T-helper 1 cell treated with Interleukin-12 subunit alpha and Interleukin-12 subunit beta and Interleukin-4 antibody, amounts not matched to agents 30 μg/mL and 1 μg/mL, for 36 hours (primary cell): ENCODE results near the gene EXOC3.

Experiments used
- H3K27ac Mint-ChIP-seq: one replicate; pipeline ENCODE4 v1.8.0; 2021; ENCODE audit warnings: mild to moderate bottlenecking, mixed read lengths
- H3K27me3 Mint-ChIP-seq: one replicate; pipeline ENCODE4 v1.8.0; 2021; ENCODE audit warnings: low read depth, mixed read lengths
- H3K36me3 Mint-ChIP-seq: one replicate; pipeline ENCODE4 v1.8.0; 2021; ENCODE audit warnings: low read depth, mixed read lengths
- H3K4me1 Mint-ChIP-seq: one replicate; pipeline ENCODE4 v1.8.0; 2021; ENCODE audit warnings: low read depth, mixed read lengths
- H3K4me3 Mint-ChIP-seq: one replicate; pipeline ENCODE4 v1.8.0; 2021; ENCODE audit warnings: mild to moderate bottlenecking, moderate library complexity, mixed read lengths
- H3K9me3 Mint-ChIP-seq: one replicate; pipeline ENCODE4 v1.8.0; 2021; ENCODE audit warnings: mixed read lengths

The EXOC3 gene

DNA sequence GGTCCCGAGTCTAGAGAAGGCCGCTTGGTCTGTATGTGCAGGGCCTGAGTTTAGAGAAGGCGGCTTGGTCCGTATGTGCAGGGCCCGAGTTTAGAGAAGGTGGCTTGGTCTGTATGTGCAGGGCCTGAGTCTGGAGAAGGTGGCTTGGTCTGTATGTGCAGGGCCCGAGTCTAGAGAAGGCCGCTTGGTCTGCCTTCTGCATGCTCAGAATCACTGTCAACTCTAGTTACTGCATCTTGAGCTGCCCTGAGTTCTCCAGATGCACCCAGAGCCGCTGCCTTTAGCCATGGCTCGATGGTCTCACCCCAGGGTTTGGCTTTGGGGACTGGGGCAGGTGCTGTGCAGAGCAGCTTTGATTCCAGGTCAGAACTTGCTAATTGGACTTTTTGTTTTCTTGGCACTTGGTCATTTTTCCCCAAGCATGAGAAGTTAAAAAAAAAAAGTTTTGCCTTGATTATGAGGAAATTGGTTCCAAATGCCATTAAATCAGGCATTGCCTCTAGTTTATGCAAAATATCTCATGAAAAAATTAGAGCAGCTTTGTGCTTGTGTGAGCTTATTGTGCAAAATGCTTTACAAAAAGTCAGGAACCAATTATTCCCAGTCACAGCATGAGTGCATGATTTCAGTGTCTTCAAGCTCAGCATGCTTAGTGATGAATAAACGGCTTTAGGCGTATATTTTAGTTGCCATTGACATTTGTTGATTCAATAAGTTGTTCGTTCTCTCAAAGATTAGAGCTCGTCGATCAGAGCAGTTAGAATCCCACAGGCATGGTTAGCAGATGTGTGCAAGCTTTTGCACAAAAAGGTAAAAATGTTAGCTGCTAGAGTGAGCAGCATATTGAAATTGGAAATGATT lies 25.4 kb upstream of the EXOC3 start:
- peaks cover 5% of the 10 kb centered on the region for H3K4me1 Mint-ChIP-seq
- H3K4me3 Mint-ChIP-seq, result no peak overlapping the region
- H3K36me3 Mint-ChIP-seq, result no peaks in the 10 kb centered on the region
- no peaks in the 10 kb centered on the region for H3K9me3 Mint-ChIP-seq
- no peak overlapping the region for H3K27ac Mint-ChIP-seq
- H3K27me3 Mint-ChIP-seq, result no peaks in the 10 kb centered on the region

DNA sequence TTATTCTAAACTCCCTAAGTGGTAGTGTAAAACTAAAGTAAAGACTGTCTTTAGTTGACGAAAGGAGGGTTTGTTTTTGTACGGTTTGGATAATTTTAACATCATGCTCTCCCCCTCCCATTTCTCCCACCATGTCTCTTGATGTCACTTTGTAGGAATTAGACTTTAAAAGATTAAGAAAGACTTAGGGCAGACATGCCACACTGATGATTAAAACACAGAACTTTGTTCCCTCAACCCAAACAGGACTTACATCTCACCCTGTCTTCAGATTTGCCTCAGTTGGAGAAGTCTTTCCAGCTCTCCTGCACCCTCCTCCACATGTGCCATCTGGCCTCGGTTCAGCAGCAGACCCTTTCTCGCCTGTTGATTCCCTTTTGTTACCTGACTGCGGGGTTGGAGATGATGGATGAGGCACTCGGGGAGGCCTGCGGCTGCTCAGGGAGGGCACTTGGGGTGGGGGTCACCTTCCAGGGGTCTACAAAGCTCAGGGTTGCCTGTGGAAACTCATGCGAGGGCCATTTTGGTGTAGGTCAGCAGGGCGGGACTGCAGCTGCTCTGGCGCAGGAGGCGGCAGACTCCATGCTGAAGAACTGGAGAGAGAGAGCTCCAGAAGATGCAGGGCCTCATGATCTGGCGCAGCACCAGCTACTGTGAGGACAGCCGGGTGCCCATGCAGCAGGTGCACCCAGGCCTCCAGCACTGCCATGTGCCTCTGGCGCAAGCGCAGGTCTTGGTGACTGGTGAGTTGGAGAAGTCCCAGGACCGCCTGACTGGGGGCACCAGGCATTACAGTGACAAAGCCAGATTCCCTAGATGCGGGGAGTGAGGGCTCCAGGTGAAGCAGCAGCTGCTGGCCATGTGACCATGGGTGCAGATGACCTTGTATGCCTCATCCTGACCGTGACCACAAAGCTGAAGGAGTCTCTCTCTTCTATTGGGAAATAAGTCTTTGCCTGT lies 24.5 kb upstream of the EXOC3 start:
- Mint-ChIP-seq H3K27ac (no peak overlapping the region), H3K4me1 (peaks cover 10% of the 10 kb centered on the region), H3K27me3 (no peaks in the 10 kb centered on the region), H3K9me3 (no peaks in the 10 kb centered on the region), H3K36me3 (peaks cover 2% of the 10 kb centered on the region), H3K4me3 (no peak overlapping the region)

DNA sequence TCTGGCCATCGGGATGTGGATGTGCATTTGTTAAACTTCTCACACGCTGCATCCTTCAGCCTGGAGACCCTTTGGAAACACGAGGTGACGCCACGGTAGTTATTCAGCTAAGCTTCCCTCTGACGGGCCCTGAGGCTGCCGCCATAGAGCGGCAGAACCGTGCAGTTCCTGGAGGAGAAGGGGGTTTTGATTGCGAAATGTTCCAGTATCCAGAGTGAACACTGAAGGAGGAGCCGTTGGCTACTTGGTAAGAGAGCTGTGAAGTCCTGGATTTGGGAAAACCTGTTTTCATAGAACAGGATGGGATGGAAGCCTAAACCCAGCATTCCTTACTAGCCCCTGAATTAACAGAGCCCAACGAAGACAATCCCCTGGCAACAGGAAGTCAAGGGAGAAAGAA lies 23.0 kb upstream of the EXOC3 start:
- Mint-ChIP-seq H3K4me3 (no peak overlapping the region), H3K36me3 (peaks cover 3% of the 10 kb centered on the region), H3K27me3 (no peaks in the 10 kb centered on the region), H3K27ac (no peak overlapping the region), H3K4me1 (peaks cover 7% of the 10 kb centered on the region), H3K9me3 (no peaks in the 10 kb centered on the region)

DNA sequence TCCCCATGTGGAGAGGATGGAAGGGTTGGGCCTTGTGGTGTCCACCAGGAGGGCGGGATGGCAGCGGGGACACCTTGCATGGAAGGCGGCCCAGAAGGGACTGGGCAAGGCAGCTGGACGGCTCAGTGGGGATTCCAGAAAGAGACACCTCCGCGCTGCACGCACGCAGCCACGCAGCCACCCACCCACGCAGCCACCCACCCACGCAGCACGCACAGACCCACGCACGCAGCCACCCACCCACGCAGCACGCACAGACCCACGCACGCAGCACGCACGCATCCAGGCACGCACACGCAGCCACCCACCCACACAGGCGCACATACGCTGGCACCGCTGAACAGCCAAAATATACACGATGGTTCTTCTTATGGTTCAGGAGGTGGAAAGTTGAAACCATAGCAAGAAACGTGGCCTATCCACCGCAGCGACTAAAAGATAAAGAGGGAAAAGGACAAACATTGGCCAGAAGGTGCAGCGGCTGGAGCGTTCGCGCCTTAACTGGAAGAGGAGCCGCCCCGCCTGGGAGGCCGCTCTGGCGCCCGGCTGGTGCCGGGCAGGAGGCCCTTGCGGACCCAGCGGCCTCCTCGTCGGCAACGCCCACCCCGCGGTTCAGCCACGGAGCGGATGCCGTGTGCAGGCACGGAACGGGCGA lies 22.2 kb upstream of the EXOC3 start:
- no peaks in the 10 kb centered on the region for H3K9me3 Mint-ChIP-seq
- H3K4me1 Mint-ChIP-seq, result peaks cover 7% of the 10 kb centered on the region
- H3K4me3 Mint-ChIP-seq, result no peak overlapping the region
- H3K27ac Mint-ChIP-seq, result no peak overlapping the region
- H3K27me3 Mint-ChIP-seq, result no peaks in the 10 kb centered on the region
- peaks cover 3% of the 10 kb centered on the region for H3K36me3 Mint-ChIP-seq

DNA sequence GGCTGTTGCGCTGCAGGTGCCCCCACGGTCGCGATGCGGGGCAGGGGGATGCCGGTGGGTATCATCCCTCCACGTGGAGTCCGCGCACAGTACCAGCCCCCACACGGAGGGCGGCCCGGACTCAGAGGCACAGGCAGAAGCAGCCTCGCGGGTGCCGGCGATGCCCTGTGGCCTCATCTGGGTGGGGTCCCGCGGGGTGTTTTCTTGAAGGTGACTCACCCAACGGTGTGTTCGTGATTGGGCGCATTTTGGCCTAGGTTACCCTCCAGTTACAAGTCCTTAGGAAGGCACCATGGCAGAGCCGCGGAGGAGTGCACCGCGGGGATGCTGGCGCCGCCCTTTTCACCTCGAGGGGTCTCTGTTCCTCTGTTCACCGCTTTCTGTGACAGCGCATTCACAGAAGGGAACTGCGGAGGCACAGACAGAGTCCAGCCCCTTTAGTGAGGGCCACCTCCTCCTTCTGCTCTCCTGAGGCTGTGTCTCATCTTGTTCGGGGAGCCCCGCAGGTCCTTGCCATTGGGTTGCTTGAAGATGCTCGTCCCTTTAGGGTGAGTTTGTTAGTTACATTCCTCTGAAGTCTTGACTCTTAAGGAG lies 21.6 kb upstream of the EXOC3 start:
- Mint-ChIP-seq H3K36me3 (peaks cover 4% of the 10 kb centered on the region), H3K4me3 (no peak overlapping the region), H3K4me1 (peaks cover 9% of the 10 kb centered on the region), H3K27ac (no peak overlapping the region), H3K27me3 (no peaks in the 10 kb centered on the region), H3K9me3 (no peaks in the 10 kb centered on the region)

DNA sequence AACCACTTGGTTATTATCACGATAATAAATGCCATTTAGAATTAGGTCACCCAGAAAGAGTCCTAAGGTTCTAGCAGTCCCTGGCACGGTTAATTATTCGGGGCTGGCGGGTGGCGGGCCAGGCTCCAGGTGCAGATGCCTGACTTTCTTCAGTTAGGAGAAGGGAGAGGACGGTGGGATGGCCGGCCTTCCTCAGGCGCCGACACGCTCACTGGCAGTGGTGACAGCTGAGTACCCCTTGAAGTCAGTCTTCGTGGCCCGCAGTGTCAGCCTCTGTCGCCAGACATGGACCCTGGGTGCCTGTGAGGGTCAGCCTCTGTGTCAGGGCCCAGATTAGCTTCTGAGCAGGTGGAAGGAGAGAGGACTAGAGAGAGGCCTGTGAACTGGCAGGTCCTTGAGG lies 21.1 kb upstream of the EXOC3 start:
- Mint-ChIP-seq H3K9me3 (no peaks in the 10 kb centered on the region), H3K4me3 (no peak overlapping the region), H3K27ac (no peak overlapping the region), H3K27me3 (no peaks in the 10 kb centered on the region), H3K36me3 (peaks cover 8% of the 10 kb centered on the region), H3K4me1 (peaks cover 9% of the 10 kb centered on the region)

DNA sequence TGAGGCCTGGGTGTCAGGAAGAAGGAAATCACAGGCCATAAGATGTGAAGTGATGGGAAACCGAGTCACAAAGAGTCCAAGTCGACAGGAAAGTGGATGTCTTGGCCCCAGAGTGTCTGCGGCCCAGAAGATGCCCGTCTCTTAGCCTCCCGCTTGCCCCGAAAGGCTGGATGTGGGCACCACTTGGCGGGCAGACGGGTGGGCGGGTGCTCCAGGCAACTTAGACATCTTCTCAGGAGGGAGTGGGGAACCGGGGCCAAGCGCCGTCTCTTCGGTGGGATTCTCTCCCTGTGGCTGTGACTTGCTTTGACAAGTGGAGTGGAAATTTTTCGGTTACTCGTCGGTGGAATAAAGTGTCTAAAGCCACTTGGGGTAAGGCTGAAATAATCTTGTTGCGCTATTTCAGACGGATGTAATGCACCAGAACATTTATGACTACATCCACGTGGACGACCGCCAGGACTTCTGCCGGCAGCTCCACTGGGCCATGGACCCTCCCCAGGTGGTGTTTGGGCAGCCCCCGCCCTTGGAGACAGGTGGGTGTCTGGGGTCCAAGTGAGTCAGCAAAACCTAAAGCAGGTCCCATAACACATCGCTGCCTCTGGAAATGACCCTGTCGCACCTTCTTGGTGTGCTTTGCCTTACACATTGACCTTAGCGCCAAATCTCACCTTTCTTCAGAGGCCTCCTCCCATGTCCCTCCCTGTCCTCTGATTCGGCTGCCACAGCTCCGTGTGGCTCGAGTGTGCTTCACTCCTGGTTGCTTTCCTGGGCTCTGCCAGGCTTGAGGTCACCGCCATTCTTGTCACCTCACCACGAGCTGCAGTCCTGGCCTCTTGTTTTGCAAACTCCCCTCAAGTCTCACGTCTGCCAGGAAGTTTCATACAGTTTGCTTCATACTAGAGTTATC lies 20.4 kb upstream of the EXOC3 start:
- Mint-ChIP-seq H3K27ac (no peak overlapping the region), H3K4me3 (no peak overlapping the region)

DNA sequence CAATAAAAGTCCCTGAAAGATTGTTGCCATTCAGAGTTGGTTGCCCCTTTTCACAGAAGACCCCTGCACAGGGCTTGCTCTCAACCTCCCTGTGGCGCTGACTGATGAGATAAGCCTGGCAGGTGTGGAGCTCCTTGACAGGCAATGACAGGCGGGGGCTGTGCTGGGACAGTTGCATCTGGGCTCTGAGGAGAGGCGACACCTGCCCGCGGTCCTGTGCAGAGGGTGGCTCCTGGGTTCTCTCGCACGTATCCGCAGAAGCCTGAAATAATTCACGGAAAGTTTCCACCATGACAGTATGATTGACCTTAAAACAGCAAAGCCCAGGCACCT lies 19.8 kb upstream of the EXOC3 start:
- Mint-ChIP-seq H3K9me3 (no peaks in the 10 kb centered on the region), H3K27ac (no peak overlapping the region), H3K36me3 (peaks cover 12% of the 10 kb centered on the region), H3K27me3 (no peaks in the 10 kb centered on the region), H3K4me1 (peaks cover 9% of the 10 kb centered on the region), H3K4me3 (no peak overlapping the region)

More for the DNA sequence above, 20.4 kb upstream of the EXOC3 start:
- Mint-ChIP-seq H3K4me1 (peaks cover 9% of the 10 kb centered on the region), H3K36me3 (peaks cover 8% of the 10 kb centered on the region), H3K27me3 (no peaks in the 10 kb centered on the region), H3K9me3 (no peaks in the 10 kb centered on the region)

DNA sequence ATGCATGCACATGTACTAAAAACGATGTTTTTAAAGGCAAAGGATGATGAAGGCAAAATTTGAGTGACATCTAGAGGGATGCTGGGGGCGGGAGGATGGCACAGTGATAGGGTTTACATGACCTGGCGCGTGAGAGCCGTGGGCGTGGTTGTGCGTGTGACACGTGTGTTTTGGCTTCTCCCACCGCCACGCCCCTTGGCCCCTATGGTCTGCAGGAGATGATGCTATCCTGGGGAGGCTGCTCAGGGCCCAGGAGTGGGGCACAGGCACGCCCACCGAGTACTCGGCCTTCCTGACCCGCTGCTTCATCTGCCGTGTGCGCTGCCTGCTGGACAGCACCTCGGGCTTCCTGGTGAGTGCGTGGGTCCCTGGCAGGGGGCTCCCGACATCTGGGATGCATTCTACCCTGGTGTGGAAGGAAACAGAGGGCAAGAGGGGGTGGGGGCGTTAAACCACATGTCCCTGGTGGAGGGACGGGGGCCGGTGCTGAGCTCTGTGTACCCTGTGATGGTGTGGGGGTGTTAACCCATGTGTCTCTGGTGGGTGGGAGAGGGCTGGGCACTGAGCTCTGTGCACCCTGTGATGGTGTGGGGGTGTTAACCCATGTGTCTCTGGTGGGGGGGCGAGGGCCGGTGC lies 19.2 kb upstream of the EXOC3 start:
- Mint-ChIP-seq H3K4me3 (no peak overlapping the region), H3K27me3 (no peaks in the 10 kb centered on the region), H3K4me1 (peaks cover 9% of the 10 kb centered on the region), H3K36me3 (peaks cover 13% of the 10 kb centered on the region), H3K9me3 (no peaks in the 10 kb centered on the region), H3K27ac (no peak overlapping the region)

DNA sequence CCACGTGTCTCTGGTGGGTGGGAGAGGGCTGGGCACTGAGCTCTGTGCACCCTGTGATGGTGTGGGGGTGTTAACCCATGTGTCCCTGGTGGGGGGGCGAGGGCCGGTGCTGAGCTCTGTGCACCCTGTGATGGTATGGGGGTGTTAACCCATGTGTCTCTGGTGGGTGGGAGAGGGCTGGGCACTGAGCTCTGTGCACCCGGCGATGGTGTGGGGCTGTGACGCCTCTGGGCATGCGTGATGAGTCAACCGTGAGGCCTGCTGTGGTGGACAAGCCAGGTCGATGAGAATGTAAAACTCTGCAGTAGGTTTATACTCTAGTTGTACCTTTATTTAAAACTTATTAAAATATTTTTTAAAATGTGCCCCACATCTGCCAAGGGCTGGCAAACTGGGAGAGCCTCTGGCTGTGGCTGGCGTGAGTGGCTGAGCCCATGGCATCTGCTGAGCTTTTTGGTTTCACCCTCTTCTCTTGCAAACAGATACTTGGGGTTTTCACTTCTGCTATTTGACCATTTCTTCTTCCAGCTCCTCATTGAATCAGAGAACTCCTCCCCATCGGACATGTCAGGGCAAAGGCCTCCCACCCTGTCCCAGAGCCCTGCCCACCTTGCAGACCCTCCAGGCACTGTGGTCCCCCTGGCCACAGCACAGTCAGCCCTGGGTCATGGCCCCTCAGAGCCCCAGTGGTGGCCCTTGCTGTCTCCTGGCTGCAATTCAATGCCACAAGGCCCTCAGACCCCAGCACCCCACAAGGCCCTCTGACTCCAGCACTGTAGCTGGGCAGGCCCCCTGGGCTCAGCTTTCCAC lies 18.5 kb upstream of the EXOC3 start:
- no peak overlapping the region for H3K27ac Mint-ChIP-seq
- H3K27me3 Mint-ChIP-seq, result no peaks in the 10 kb centered on the region
- peaks cover 9% of the 10 kb centered on the region for H3K4me1 Mint-ChIP-seq
- H3K36me3 Mint-ChIP-seq, result peaks cover 13% of the 10 kb centered on the region
- H3K4me3 Mint-ChIP-seq, result no peak overlapping the region
- no peaks in the 10 kb centered on the region for H3K9me3 Mint-ChIP-seq

DNA sequence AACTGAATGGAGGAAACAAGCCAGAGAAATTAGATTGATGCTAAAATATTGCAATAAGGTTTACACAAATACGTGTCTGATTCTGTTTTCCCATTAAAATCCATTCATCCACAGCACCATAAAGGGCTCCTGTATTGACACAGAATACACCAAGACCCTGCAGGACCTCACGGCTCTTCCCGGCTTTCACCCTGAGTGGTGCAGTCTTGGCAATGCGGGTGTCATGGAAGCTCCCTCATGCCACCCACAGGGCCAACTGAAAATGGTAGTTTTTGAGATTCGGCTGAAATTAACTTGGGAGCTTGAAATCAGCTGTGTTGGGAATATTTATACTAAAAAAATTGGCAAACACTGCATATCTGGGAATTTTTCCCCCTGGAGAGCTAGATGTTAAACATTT lies 17.3 kb upstream of the EXOC3 start:
- H3K27ac Mint-ChIP-seq, result no peak overlapping the region
- H3K9me3 Mint-ChIP-seq, result no peaks in the 10 kb centered on the region
- no peaks in the 10 kb centered on the region for H3K27me3 Mint-ChIP-seq
- peaks cover 9% of the 10 kb centered on the region for H3K4me1 Mint-ChIP-seq
- H3K36me3 Mint-ChIP-seq, result peaks cover 13% of the 10 kb centered on the region
- H3K4me3 Mint-ChIP-seq, result no peak overlapping the region

DNA sequence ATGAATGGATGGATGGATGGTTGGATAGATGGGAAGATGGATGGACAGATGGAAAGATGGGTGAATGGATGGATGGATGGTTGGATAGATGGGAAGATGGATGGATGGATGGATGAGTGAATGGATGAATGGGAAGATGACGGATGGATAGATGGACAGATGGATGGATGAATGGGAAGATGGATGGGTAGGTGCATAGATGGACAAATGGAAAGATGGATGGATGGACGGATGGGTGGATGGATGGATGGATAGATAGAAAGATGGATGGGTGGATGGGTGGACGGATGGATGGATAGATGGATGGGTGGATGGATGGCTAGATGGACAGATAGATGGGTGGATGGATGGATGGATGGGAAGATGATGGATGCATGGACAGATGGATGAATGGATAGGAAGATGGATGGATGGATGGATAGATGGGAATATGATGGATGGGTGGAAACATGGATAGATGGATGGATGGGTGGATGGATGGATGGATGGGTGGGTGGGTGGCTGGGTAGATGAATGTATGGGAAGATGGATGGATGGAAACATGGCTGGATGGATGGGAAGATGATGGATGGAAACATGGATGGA lies 16.5 kb upstream of the EXOC3 start:
- peaks cover 13% of the 10 kb centered on the region for H3K36me3 Mint-ChIP-seq
- no peaks in the 10 kb centered on the region for H3K9me3 Mint-ChIP-seq
- H3K27me3 Mint-ChIP-seq, result no peaks in the 10 kb centered on the region
- H3K4me3 Mint-ChIP-seq, result no peak overlapping the region
- H3K4me1 Mint-ChIP-seq, result peaks cover 9% of the 10 kb centered on the region
- H3K27ac Mint-ChIP-seq, result peak overlapping the region; percentile 1
